Medulla oblongata (tissue), 1 donor: ENCODE results near the gene HTR6.

Experiments used
- DNase-seq: peaks from one replicate; pipeline ENCODE4 v3.0.0-alpha.2; 2015; ENCODE audit errors: extremely low spot score

HTR6 gene

DNA sequence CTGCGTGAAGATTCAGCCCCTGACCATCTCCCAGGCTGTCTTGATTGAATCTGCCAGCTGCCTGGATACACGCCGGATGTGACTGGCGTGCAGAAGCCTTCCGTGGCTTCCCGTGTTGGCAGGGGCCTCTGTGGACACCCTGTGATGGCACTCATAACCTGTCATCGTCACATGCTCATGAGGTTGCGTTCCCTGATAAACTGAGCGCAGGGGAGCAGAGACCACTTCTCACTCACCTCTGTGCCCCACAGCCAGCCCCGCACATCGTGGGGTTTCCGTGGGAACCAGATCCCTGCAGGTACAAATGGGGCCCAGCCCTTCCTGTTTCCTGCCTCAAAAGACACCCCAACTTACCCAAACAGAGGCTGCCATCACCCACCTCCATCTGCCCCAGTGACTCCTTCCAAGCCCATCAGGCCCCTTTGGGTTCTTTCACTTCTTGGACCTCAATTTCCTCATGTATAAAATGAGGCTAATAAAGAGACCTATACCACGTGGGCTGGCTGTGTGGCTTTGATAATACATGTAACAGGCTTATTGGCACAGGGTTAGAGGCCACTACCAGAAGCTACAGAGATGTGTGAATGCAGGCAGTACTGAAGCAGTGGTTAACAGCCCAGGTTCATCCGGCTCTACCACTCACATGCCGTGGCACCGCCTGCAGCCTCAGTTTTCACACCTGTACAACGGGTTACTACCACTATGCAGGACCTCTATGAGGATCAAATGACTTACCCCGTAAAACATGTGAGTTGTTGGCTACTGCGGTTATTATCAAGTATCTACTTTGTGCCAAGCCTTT is 23.6 kb downstream of the HTR6 start:
- DNase-seq, result no peak

DNA sequence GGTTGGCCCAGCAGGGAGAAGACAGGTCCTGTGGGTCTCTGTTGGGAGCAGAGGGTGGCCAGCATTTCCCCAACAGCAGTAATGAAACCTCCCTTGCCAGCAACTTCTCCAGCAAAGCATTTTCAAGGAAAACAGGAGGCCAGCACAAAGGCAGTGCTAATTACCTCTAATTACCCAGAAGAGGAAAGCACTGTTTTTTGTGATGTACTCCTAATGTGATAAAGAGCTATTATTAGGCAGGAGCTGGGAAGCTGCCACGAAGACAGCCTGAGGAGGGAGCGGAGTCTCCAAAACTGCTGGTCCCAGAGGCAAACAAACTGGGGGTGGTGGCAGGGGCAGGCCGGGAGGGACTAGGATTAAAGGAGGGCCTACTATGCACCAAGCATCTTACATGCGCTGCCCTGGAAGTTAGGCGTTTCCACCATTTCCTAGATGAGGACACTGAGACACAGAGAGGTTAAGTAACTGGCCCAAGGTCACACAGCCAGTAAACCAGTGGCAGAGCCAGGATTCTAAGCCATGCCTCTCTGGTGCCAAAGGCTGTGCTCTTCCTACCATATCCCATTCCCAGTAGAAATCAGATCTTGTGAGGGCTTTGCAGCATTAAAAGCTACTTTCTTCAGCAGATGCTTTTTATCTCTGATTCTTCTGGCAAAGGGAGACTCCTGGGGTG is 24.5 kb downstream of the HTR6 start:
- DNase-seq, result no peak

DNA sequence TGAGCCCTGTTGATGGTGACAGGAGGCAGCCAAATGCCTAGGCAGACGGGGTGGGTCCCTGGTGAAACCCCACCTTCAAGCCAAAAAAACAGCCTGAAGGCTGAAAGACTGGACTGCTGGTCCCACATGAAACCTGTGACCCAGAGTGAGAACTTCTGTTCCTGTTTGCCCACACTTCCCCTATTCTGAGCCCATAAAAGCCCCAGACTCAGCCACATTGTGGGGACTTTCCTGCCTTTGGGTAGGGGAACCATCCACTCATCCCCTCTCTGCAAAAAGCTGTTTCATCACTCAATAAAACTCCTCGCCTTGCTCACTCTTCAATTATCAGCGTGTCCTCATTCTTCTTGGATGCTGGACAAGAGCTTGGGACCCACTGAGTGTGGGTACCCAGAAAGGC is 25.2 kb downstream of the HTR6 start:
- no peak for DNase-seq

DNA sequence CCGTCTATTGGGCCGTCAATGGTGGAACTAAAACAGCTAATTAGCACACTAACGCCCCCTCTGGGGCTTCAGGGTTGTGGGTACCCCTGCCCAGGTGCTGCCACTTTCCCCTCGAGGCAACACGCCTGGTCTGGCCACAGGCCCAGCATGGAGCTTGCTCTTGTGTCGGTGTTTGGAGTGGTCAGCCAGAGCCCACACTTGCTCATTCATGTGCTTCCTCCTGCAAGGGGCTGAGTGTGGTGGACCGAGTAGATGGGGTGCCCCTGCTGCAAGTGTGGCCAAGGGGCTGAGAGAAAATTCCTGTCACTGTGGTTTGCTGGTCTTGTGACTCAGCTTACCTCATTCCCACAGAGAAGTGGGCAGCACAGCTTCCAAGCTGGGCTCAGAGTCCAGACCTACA is 25.7 kb downstream of the HTR6 start:
- no peak for DNase-seq

DNA sequence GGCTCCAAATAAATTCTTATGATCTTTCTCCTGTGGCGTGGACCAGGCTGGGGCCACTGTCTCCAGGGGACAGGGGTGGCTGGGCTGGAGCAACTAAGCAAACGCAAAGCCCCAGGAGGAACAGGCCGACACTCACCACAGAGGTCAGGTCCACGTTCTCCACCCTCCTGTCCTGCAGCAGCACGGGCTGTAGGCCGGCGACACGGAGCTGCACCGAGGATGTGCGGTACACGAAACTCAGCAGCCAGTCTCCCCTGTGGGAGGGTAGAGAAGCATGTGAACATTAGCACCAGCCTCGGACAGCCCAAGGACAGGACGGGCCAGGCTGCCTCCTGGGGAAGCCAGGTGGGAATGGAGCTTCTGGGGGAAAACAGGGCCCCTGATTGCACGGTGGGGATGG is 29.6 kb downstream of the HTR6 start:
- DNase-seq, result no peak

DNA sequence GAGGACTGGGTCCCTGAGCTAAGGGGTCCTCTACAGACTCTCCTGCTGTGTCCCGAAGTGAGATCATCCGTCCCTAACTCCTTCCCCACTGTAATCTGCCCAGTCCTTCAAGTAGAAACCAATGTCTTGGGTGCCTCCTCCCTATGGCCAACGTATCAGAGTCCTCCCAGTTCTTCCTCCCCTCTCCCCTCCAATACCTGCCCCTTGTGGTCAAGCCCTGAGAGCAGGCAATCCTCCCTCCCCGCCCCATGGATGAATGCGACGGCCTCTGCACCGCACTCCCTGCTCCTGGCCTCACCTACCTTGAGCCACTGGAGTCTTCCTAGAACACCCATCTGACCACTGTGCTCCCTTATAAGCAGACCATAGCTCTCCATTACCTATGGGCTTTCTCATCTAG is 31.1 kb downstream of the HTR6 start:
- DNase-seq, result no peak

DNA sequence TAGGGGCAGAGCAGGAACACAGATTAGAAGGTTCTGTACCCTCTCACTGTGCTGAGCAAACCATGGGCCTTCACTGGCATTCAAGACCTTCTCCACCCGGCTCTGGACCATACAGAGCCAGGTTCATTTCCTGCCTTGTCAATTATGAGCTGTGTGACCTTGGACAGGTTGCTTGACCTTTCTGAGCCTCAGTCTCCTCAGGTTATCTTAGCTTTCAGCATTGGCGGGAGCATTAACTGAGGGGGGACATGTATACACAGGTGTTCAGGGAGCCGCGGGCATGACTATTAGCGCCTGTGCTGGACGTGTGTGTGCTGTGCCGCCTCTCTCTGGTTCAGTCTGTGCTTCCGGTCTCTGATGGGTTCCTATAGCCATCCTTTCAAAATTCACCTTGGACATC is 32.1 kb downstream of the HTR6 start:
- no peak for DNase-seq

DNA sequence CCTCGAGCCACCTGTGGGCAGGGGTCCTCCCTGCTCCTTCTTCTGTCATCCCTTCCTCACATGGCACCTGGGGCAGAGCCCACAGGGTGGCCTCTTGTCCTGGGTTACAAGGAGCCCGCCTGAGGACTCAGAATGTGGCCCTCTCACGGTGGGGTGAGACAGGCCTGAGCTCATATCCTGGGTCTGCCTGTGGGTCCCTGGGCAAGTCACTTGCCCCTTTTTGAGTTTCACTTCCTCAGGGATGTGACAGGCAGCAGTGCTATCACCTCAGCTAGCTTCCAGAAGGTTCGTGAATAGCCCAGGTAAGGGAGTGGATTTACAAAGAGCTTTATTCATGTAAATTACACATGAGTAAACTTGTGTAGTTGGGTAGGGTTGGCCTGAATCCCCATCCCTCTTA is 33.5 kb downstream of the HTR6 start:
- no peak for DNase-seq

DNA sequence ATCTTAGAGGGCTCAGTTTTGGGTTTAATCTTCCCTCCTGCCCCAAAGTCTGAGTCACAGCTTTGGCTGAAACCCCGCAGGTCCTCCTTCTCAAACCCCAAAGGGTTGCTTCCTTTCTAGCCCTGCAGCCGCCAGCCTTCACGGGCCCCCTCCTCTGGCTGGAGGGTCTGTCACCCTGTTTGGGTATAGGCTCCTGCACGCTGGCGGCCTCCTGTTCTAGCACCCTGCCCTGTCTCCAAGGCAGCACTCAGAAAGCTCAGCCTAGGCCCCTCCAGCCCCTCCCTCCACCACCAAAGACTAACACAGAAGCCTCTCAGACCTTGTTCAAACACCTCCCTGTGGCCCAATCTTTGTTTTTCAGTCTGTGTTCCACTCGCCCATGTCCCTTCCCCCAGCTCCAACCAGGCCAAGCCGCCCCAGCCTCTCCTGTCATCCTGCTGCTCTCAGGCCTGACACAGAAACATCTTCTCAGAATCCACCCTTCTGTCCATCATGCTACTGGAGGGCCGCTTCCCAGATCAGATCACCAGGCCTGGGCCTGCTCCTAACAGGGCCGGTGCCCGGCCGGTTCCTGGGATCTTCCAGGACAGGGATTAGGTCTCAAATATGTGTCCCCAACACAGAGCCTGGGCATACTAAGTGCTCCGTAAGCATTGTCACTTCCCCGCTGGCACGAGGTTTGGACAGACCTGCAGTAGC is 35.6 kb downstream of the HTR6 start:
- no peak for DNase-seq

DNA sequence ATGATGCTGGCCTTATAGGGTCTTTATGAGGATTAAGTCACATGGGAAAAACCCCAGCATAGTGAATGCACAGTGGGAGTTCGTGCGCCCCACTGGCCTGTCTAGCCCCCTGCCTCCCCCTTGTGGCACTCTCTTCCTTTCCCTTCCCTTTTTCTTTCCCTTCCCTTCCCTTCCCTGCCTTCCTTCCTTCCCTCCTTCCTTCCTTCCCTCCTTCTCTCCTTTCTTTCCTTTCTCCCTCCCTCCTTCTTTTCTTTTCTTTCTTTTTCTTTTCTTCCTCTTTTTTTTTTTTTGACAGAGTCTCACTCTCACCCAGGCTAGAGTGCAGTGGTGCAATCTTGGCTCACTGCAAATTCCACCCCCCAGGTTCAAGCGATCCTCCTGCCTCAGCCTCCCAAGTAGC is 38.6 kb downstream of the HTR6 start:
- DNase-seq, result no peak

DNA sequence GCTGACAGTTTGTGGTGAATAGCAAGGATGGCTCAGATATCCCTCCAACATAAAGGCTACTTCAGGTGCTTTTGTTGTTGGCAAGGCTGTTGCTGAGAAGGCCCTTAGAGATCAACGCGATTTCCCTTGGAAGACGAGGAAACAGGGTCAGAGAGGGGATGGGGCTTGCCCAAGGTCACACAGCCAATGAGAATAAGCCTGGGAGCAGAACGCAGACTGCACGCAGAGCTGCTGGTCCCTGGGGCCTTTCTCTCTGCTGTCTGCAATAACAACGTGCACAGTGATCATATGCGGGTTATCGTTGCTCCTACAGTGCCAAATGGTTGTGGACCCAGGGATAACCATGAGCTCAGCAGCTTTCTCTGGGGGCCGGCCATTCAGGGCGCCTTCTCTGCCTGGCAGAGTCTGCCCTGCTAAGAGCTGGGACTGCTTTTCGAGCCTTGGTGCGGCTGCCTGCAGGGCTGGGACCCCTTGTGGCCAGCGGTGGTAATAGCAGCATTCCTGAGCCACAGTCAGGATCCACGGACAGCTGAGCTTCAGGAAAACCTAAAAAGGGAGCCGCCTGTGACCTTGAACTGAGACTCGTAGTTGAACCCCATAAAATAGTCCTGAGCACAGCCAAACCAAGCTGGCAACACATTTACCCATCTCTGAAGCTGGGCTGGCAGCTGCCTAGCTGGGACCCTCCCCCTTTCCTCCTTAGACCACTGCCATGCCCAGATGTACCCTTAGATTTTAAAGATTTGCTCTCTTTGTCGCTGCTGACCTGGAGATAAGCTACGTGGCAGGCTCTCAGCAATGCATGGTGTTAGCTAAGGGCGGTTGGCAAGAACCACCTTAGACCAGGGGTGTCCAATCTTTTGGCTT is 39.8 kb downstream of the HTR6 start:
- DNase-seq, result peak; percentile 71

DNA sequence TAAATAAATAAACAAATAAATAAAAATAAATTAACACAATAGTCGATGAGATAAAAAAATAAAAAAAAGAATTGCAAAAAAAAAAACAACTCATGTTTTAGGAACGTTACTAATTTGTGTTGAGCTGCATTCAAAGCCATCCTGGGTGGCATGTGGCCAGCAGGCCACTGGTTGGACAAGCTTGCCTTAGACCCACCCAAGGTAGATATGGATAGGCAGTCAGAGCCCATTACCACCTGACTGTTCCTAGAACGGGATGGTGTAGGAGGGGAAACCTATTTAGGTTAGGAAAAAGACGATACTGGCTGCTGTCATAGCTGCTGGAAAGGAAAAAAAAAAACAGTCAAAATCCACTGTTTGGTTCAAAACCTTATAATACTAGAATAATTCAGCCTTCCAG is 40.8 kb downstream of the HTR6 start:
- DNase-seq, result no peak

DNA sequence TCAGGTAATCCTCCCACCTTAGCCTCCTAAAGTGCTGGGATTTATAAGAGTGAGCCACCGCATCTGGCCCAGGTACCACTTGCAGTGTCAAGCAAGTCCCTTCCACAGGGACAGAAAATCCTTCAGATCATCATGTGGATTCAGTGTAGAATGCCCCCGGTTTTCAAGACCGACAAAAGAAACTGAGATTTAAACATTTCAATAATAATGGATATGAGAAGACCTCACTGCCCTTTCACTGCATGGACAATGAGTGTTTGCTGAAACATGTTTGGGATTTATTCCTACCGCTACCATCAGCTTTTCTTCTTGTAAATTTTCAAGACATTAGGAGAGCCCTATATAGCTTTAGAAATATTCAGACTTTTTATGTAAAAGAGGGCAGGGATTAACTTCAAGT is 41.5 kb downstream of the HTR6 start:
- DNase-seq, result no peak

DNA sequence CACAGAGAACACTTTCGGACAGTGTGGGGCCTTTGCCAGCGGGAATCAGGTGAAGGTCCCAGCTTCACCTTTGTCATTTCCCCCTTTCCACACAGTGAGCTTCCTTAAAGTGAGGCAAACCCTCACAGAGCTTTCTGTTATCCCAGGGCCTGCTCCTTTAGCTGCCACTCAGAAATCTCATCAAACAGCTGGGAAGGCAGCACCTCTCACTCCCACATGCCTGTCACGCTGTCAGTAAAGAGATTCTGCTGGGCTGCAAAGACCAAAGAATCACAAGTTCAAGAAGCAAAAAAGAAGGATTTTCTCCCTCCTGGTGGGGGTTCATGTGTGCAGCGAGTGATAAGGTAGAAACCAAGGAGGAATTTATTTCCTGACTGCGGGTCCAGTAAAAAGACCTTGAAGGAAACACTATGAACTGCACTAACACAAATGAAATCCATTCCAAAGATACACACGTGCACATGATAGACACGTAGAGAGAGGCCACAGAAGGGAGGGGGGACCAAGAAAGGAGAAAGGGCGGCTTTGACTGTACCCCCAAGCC is 44.0 kb downstream of the HTR6 start:
- no peak for DNase-seq

DNA sequence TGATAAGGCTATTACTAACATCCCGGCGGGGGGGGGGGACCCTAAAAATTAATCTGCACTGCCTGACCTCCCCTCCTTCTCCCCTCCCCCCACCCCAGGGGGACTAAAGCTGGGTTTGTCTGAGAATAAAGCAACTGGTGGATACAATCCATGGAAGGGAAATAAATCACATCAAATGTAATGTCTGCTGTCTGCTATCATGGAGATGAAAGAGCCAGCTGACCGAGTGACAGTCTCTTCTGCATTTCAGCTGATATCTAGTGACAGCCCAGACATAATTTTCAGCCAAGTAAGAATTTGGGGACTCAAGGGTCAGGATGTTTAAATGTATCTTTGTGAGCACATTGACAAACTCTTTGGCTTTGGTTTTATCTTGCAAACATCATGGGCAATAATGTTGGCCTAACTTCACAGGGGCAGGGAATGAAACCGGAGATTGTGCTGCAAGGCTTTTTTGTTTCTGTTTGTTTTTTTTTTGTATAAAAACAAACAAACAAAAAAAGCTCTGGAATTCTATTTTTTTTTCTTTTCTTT is 44.7 kb downstream of the HTR6 start:
- no peak for DNase-seq

DNA sequence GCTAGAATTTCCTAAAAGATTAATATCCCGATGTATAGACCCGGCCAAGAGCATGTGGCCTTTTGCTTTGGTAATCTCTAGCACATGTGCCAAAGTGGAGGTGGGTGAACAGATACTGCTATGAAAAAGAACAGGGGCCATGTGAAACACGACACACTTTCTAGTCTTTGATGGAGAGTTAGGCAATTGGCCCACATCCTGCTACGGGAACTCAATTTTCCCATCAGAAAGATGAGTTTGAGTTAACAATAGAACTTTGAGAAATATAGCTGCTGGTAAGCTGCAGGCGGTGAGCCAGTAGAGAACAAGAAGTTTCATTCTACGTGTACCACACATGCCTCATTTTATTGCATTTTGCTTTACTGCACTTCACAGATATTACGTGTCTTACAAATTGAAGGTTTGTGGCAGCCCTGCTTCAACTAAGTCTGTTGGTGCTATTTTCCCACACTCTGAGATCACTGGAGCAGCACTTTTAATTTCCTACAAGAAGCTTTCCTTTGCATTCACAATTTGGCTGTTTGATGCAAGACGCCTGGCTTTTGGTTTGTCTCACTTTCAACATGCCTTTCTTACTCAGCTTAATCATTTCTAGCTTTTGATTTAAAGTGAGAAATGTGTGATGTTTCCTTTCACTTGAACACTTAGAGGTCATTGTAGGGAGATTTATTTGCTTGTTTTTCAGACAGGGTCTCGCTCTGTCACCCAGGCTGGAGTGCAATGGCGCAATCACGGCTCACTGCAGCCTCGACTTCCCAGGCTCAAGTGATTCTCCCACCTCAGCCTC is 46.3 kb downstream of the HTR6 start:
- no peak for DNase-seq

DNA sequence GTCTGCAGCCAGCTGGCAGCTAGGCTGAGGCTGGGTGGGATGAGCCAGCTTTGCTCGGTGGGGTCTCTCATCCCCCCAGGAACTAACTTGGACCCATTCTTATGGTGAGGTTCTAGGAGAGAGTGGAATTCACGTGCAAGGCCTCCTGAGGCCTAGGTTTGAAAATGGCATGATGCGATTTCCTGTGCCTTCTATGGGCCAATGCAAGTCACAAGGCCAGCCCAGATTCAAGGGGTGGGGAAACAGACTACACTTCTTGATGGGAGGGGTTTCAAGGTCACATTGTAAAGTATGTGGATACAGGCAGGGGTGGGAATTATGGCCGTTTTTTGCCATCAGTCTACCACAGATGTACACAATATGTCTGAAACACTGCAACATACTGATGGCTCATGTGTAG is 48.3 kb downstream of the HTR6 start:
- DNase-seq, result no peak

DNA sequence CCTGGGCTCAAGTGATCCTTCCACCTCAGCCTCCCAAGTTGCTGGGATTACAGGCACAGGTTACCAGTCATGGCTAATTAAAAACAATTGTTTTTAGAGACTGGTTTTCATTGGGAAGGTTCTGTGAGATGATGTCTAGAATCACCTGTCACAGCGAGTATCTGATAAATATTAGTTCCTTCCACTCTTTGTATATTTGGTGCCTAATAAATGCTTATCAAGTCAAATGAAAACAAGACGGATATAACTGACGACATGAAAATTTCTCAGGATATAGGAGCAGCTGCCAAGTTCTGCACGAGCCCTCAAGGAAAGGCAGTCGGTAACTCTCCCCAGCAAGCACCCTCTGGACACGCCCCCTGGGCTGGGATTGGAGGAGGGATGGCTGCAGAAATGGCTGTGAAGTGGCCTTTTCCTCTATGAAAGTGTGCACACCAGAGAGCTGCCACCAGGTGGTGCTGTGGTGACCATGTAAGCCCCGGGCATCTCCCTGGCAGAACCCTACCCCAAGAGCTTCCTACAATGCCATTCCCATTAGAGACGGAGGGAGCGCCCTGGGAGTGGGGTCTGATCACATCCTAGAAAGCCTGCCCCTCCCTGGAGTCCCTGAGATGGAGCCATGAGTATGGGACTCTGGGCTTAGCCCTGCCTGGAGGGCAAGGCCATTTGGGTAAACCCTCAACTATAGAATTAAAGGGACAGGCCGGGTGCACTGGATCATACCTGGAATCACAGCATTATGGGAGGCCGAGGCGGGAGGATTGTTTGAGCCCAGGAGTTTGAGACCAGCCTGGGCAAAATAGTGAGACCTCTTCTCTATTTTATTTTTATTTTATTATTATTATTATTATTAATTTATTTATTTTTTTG is 50.9 kb downstream of the HTR6 start:
- DNase-seq, result peak; percentile 80

DNA sequence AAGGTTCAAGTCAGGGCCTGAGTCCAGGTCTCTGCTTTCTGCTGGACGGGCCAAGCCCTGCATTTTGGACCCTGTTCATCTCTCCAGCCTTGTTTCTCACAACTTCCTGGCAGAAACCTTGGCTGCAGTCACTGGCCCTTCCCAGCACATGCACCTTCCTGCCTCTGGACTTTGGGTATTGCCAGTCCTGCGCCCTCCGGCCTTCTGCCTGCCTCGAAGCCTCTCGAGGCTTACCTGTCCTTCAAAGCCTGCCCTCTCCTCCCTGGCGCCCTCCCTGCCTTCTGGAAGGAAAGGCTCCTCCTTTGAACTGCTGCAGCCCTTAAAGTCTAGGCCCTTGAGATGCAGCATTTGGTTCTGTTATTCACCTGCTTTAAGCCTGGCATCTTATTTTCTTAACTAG is 52.8 kb downstream of the HTR6 start:
- peak; percentile 6 for DNase-seq

DNA sequence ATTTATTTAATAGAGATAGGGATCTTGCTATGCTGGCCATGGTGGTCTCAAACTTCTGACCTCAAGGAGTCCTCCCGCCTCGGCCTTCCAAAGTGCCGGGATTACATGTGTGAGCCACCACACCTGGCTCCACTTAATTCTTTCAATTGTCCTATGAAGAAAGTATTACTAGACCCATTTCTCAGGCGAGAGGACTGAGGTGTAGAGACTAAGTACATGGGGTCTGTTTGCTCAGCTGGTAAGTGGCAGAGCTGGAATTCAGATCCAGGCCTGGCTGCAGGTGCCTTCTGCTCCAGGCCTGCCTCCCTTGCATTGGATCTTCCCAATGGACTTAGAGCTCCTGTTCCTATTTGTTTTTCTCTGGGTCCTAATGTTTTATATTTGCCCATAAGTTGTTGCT is 55.5 kb downstream of the HTR6 start:
- DNase-seq, result no peak
